Measurements from ENCODE around the gene PHACTR3. TPM values are rescaled to one million over a fixed set of nuclear protein-coding genes. Genes with fewer than 3 reads are reported as not detected.

PHACTR3 gene
- total and polyA plus RNA-seq, 2 donors (not counting 1 experiment from before 2014, with no cell fraction given): not detected

DNA sequence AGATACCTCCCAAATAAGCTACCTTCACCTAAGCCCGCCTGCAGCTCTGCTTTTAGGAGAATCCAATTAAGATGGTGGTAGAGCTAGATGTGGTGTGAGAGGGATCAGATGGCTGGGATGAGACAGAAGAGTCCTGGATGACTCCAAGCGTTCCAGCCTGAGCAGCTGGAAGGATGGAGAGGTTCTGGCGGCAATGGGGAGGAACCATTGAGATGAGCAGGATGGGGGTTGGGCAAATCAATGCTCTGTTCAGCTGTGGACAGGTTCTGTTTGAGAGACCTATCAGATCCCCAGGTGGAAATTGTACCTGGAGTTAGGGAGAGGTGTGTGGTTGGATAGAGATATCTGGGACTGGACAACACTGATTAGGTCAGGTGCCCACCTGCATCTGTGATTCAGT lies 23.0 kb downstream of the PHACTR3 start:
- no peaks in the 10 kb centered on the region for H3K9me3 ChIP-seq (ENCODE audit: control insufficient read depth, insufficient read depth, low read depth, low read length)
- H3K4me2 ChIP-seq (ENCODE audit: extremely low read depth, insufficient read depth, low read length): no peak overlapping the region
- TF ChIP-seq EZH2 (IDR thresholded peaks at IDR 0.05; ENCODE audit: low read length, missing control alignments) (no peak), CTCF (conservative IDR thresholded peaks at IDR 0.05 in 1 of 2, IDR thresholded peaks at IDR 0.05 in 1 of 2; ENCODE audit: low read depth in 1 of 2, low read length in 2 of 2) (no peak)
- H4K20me1 ChIP-seq (ENCODE audit: control insufficient read depth, extremely low read depth, insufficient read depth, low read length): no peaks in the 10 kb centered on the region
- no peak overlapping the region for H2AFZ ChIP-seq (ENCODE audit: low read length)
- no peaks in the 10 kb centered on the region for H3K79me2 ChIP-seq (ENCODE audit: control insufficient read depth, insufficient read depth, low read length)
- H3K4me1 ChIP-seq (ENCODE audit: control insufficient read depth, extremely low read depth, insufficient read depth, low read length): no peaks in the 10 kb centered on the region
- no peak overlapping the region for H3K27ac ChIP-seq (ENCODE audit: insufficient read depth, low read length)
- no peaks in the 10 kb centered on the region for H3K27me3 ChIP-seq (ENCODE audit: control insufficient read depth, insufficient read depth, low read length)
- no peak for DNase-seq (ENCODE audit: low read depth in 2 of 2)
- H3K9ac ChIP-seq (ENCODE audit: insufficient read depth, low read length): no peak overlapping the region
- no peak overlapping the region for H3K4me3 ChIP-seq (replicated peaks in 1 of 4; ENCODE audit: control extremely low read depth in 1 of 4, insufficient read depth in 1 of 4, low read depth in 3 of 4, low read length in 4 of 4)
- no peaks in the 10 kb centered on the region for H3K36me3 ChIP-seq (ENCODE audit: control insufficient read depth, insufficient read depth, low read length)

GRCh38 chr20:59628171-59628570 lies 23.8 kb downstream of the PHACTR3 start:
- Histone ChIP-seq H3K9ac (ENCODE audit: insufficient read depth, low read length) (no peak overlapping the region), H3K79me2 (ENCODE audit: control insufficient read depth, insufficient read depth, low read length) (no peaks in the 10 kb centered on the region), H3K27me3 (ENCODE audit: control insufficient read depth, insufficient read depth, low read length) (no peaks in the 10 kb centered on the region), H3K4me3 (replicated peaks in 1 of 4; ENCODE audit: control extremely low read depth in 1 of 4, insufficient read depth in 1 of 4, low read depth in 3 of 4, low read length in 4 of 4) (no peak overlapping the region), H3K36me3 (ENCODE audit: control insufficient read depth, insufficient read depth, low read length) (no peaks in the 10 kb centered on the region), H3K9me3 (ENCODE audit: control insufficient read depth, insufficient read depth, low read depth, low read length) (no peaks in the 10 kb centered on the region), H4K20me1 (ENCODE audit: control insufficient read depth, extremely low read depth, insufficient read depth, low read length) (no peaks in the 10 kb centered on the region), H2AFZ (ENCODE audit: low read length) (no peak overlapping the region), H3K4me2 (ENCODE audit: extremely low read depth, insufficient read depth, low read length) (no peak overlapping the region), H3K4me1 (ENCODE audit: control insufficient read depth, extremely low read depth, insufficient read depth, low read length) (no peaks in the 10 kb centered on the region), H3K27ac (ENCODE audit: insufficient read depth, low read length) (no peak overlapping the region)
- TF ChIP-seq EZH2 (IDR thresholded peaks at IDR 0.05; ENCODE audit: low read length, missing control alignments) (no peak), CTCF (conservative IDR thresholded peaks at IDR 0.05 in 1 of 2, IDR thresholded peaks at IDR 0.05 in 1 of 2; ENCODE audit: low read depth in 1 of 2, low read length in 2 of 2) (no peak)
- no peak for DNase-seq (ENCODE audit: low read depth in 2 of 2)

GRCh38 chr20:59629141-59630045 lies 25.1 kb downstream of the PHACTR3 start:
- no peaks in the 10 kb centered on the region for H4K20me1 ChIP-seq (ENCODE audit: control insufficient read depth, extremely low read depth, insufficient read depth, low read length)
- no peaks in the 10 kb centered on the region for H3K9me3 ChIP-seq (ENCODE audit: control insufficient read depth, insufficient read depth, low read depth, low read length)
- H3K79me2 ChIP-seq (ENCODE audit: control insufficient read depth, insufficient read depth, low read length): no peaks in the 10 kb centered on the region
- no peak overlapping the region for H3K4me2 ChIP-seq (ENCODE audit: extremely low read depth, insufficient read depth, low read length)
- no peak for DNase-seq (ENCODE audit: low read depth in 2 of 2)
- H3K4me3 ChIP-seq (replicated peaks in 1 of 4; ENCODE audit: control extremely low read depth in 1 of 4, insufficient read depth in 1 of 4, low read depth in 3 of 4, low read length in 4 of 4): no peak overlapping the region
- no peak overlapping the region for H3K9ac ChIP-seq (ENCODE audit: insufficient read depth, low read length)
- no peak for TF ChIP-seq CTCF (conservative IDR thresholded peaks at IDR 0.05 in 1 of 2, IDR thresholded peaks at IDR 0.05 in 1 of 2; ENCODE audit: low read depth in 1 of 2, low read length in 2 of 2)
- no peak overlapping the region for H3K27ac ChIP-seq (ENCODE audit: insufficient read depth, low read length)
- no peaks in the 10 kb centered on the region for H3K4me1 ChIP-seq (ENCODE audit: control insufficient read depth, extremely low read depth, insufficient read depth, low read length)
- no peaks in the 10 kb centered on the region for H3K36me3 ChIP-seq (ENCODE audit: control insufficient read depth, insufficient read depth, low read length)
- H3K27me3 ChIP-seq (ENCODE audit: control insufficient read depth, insufficient read depth, low read length): no peaks in the 10 kb centered on the region
- no peak overlapping the region for H2AFZ ChIP-seq (ENCODE audit: low read length)
